GM21447 (cell line): ENCODE measurements around the gene CDON.
"Not testable (repeated sequence)": the region's sequence is repeated elsewhere in the genome, so short reads cannot be mapped to it uniquely, and the experiment has no call there.

Experiments
- ATAC-seq: cut with Tn5 transposase; IDR thresholded peaks from one replicate; pipeline ENCODE4 v1.9.1; 2021; ENCODE audit not compliant: unreplicated experiment

The CDON gene

GRCh38 chr11:126051117-126051516 is 11.5 kb downstream of the CDON start:
- ATAC-seq, result no peak

GRCh38 chr11:126049159-126049558 is 13.5 kb downstream of the CDON start:
- no peak for ATAC-seq

- no peak for ATAC-seq
These were observed 14.5 kb downstream of the CDON start for GRCh38 chr11:126048197-126048596.

- no peak for ATAC-seq
These were observed 16.0 kb downstream of the CDON start for GRCh38 chr11:126046570-126047195.

- no peak for ATAC-seq
These were observed 23.0 kb downstream of the CDON start for GRCh38 chr11:126039485-126040271.

GRCh38 chr11:126035718-126036117 is 26.9 kb downstream of the CDON start:
- ATAC-seq, result no peak

- no peak for ATAC-seq
These were observed 27.7 kb downstream of the CDON start for GRCh38 chr11:126034933-126035425.

GRCh38 chr11:126034039-126034932 is 28.4 kb downstream of the CDON start:
- no peak for ATAC-seq

GRCh38 chr11:126032375-126032774 is 30.3 kb downstream of the CDON start:
- ATAC-seq, result no peak

GRCh38 chr11:126029805-126030204 is 32.9 kb downstream of the CDON start:
- no peak for ATAC-seq

GRCh38 chr11:126029237-126029636 is 33.4 kb downstream of the CDON start:
- ATAC-seq, result no peak

GRCh38 chr11:126028534-126028933 is 34.1 kb downstream of the CDON start:
- not testable (repeated sequence) for ATAC-seq

- ATAC-seq, result no peak
These were observed 36.1 kb downstream of the CDON start for GRCh38 chr11:126026579-126026978.

- no peak for ATAC-seq
These were observed 36.8 kb downstream of the CDON start for GRCh38 chr11:126025822-126026221.

- ATAC-seq, result no peak
These were observed 38.5 kb downstream of the CDON start for GRCh38 chr11:126024123-126024522.

GRCh38 chr11:126012852-126013251 is 49.8 kb downstream of the CDON start:
- ATAC-seq, result no peak

- no peak for ATAC-seq
These were observed 50.9 kb downstream of the CDON start for GRCh38 chr11:126011754-126012153.

GRCh38 chr11:126011265-126011664 is 51.4 kb downstream of the CDON start:
- ATAC-seq, result no peak

GRCh38 chr11:126008956-126009355 is 53.7 kb downstream of the CDON start:
- ATAC-seq, result no peak

- ATAC-seq, result no peak
These were observed 55.4 kb downstream of the CDON start for GRCh38 chr11:126007238-126007637.

- ATAC-seq, result no peak
These were observed 56.6 kb downstream of the CDON start for GRCh38 chr11:126006068-126006467.
